IPS DF 6.9 (cell line): Measurements from ENCODE around the gene LUC7L2.
"Not testable (repeated sequence)": the region's sequence is repeated elsewhere in the genome, so short reads cannot be mapped to it uniquely, and the experiment has no call there.

ENCODE experiments used
- DNase-seq: peaks from one replicate; pipeline ENCODE4 v3.0.0-alpha.2; 2013; ENCODE audit warnings: low read depth, low spot score
- H3K27ac ChIP-seq: one replicate; pipeline ENCODE4 v1.5.1; 2013; ENCODE audit warnings: low read length, control low read depth
- H3K27me3 ChIP-seq: 2 replicates; pipeline ENCODE4 v1.6.1; 2013; ENCODE audit warnings: mild to moderate bottlenecking, low read length; ENCODE audit not compliant: control insufficient read depth, insufficient read depth
- H3K36me3 ChIP-seq: 2 replicates; pipeline ENCODE4 v1.6.1; 2013; ENCODE audit warnings: low read length; ENCODE audit not compliant: control insufficient read depth, insufficient read depth
- H3K4me1 ChIP-seq: 2 replicates; pipeline ENCODE4 v1.6.1; 2013; ENCODE audit warnings: low read length; ENCODE audit not compliant: control insufficient read depth, insufficient read depth
- H3K4me3 ChIP-seq: 2 replicates; pipeline ENCODE4 v1.5.1; 2013; ENCODE audit warnings: mild to moderate bottlenecking, low read length
- H3K9me3 ChIP-seq: 2 replicates; pipeline ENCODE4 v1.6.1; 2013; ENCODE audit warnings: low read length, inconsistent platforms; ENCODE audit not compliant: control insufficient read depth, insufficient read depth
- WGBS: extraction: QIAGEN DNeasy Blood & Tissue Kit; methylation state at CpG from one replicate; pipeline ENCODE4 v1.1.7; 2013; ENCODE audit warnings: mixed read lengths, missing lambda C conversion rate; ENCODE audit not compliant: insufficient read length, insufficient coverage; 5-methylcytosine and 5-hydroxymethylcytosine counted together

Gene LUC7L2

GRCh38 chr7:139394540-139394939, 34.8 kb downstream of the LUC7L2 start:
- no peak for DNase-seq
- WGBS = 100% methylated on average over 2 of the region's 3 CpGs
- Histone ChIP-seq H3K9me3 (no peaks in the 10 kb centered on the region), H3K27ac (no peak overlapping the region), H3K27me3 (no peaks in the 10 kb centered on the region), H3K4me3 (no peak overlapping the region), H3K4me1 (no peaks in the 10 kb centered on the region), H3K36me3 (no peaks in the 10 kb centered on the region)

- DNase-seq = no peak
- Histone ChIP-seq H3K9me3 (no peaks in the 10 kb centered on the region), H3K27me3 (no peaks in the 10 kb centered on the region), H3K4me3 (no peak overlapping the region), H3K36me3 (no peaks in the 10 kb centered on the region), H3K27ac (no peak overlapping the region), H3K4me1 (no peaks in the 10 kb centered on the region)
- WGBS = no CpG with 5 or more reads among the region's 3 CpGs
Observed at GRCh38 chr7:139396323-139396951, 36.7 kb downstream of the LUC7L2 start.

- Histone ChIP-seq H3K36me3 (peaks cover 4% of the 10 kb centered on the region; the same call in 1 of the 2 replicates), H3K27ac (no peak overlapping the region), H3K9me3 (no peaks in the 10 kb centered on the region), H3K4me1 (no peaks in the 10 kb centered on the region), H3K27me3 (no peaks in the 10 kb centered on the region), H3K4me3 (no peak overlapping the region)
- DNase-seq = no peak
Observed at GRCh38 chr7:139397192-139397591, 37.5 kb downstream of the LUC7L2 start.

- WGBS = no CpG with 5 or more reads among the region's 2 CpGs
Observed at GRCh38 chr7:139403601-139404000, 43.9 kb downstream of the LUC7L2 start.

GRCh38 chr7:139407555-139407954, 47.9 kb downstream of the LUC7L2 start:
- no peak for DNase-seq
- H3K27me3 ChIP-seq = no peaks in the 10 kb centered on the region
- peaks cover 18% of the 10 kb centered on the region; the same call in 1 of the 2 replicates for H3K36me3 ChIP-seq

More at GRCh38 chr7:139403601-139404000, 43.9 kb downstream of the LUC7L2 start:
- no peaks in the 10 kb centered on the region for H3K27me3 ChIP-seq
- peaks cover 23% of the 10 kb centered on the region; the same call in 1 of the 2 replicates for H3K36me3 ChIP-seq
- H3K9me3 ChIP-seq = no peaks in the 10 kb centered on the region
- H3K27ac ChIP-seq = no peak overlapping the region
- H3K4me3 ChIP-seq = no peak overlapping the region
- H3K4me1 ChIP-seq = no peaks in the 10 kb centered on the region
- DNase-seq = no peak

GRCh38 chr7:139414743-139415402, 55.2 kb downstream of the LUC7L2 start:
- WGBS = 100% methylated on average over 2 of the region's 6 CpGs
- H3K36me3 ChIP-seq, H3K9me3 ChIP-seq, DNase-seq, H3K4me3 ChIP-seq, H3K27me3 ChIP-seq, H3K4me1 ChIP-seq, H3K27ac ChIP-seq: not testable (repeated sequence)

More at GRCh38 chr7:139407555-139407954, 47.9 kb downstream of the LUC7L2 start:
- H3K4me3 ChIP-seq = no peak overlapping the region
- no peaks in the 10 kb centered on the region for H3K9me3 ChIP-seq
- WGBS = no CpG with 5 or more reads among the region's 1 CpG
- no peak overlapping the region for H3K27ac ChIP-seq
- no peaks in the 10 kb centered on the region for H3K4me1 ChIP-seq

- Histone ChIP-seq H3K27me3 (no peaks in the 10 kb centered on the region), H3K36me3 (peaks cover 9% of the 10 kb centered on the region; the same call in 1 of the 2 replicates)
- no CpG with 5 or more reads among the region's 3 CpGs for WGBS
Observed at GRCh38 chr7:139416405-139416804, 56.7 kb downstream of the LUC7L2 start.

GRCh38 chr7:139417478-139417877, 57.8 kb downstream of the LUC7L2 start:
- Histone ChIP-seq H3K27ac (no peak overlapping the region), H3K9me3 (no peaks in the 10 kb centered on the region), H3K36me3 (peaks cover 13% of the 10 kb centered on the region; the same call in 1 of the 2 replicates), H3K4me3 (no peak overlapping the region), H3K4me1 (no peaks in the 10 kb centered on the region), H3K27me3 (no peaks in the 10 kb centered on the region)
- no CpG with 5 or more reads among the region's 15 CpGs for WGBS
- no peak for DNase-seq

More at GRCh38 chr7:139416405-139416804, 56.7 kb downstream of the LUC7L2 start:
- Histone ChIP-seq H3K9me3 (no peaks in the 10 kb centered on the region), H3K4me1 (no peaks in the 10 kb centered on the region), H3K27ac (no peak overlapping the region), H3K4me3 (no peak overlapping the region)
- no peak for DNase-seq

GRCh38 chr7:139421123-139421522, 61.4 kb downstream of the LUC7L2 start:
- Histone ChIP-seq H3K9me3 (no peaks in the 10 kb centered on the region), H3K4me1 (no peaks in the 10 kb centered on the region), H3K27me3 (no peaks in the 10 kb centered on the region), H3K4me3 (no peak overlapping the region), H3K27ac (no peak overlapping the region), H3K36me3 (peaks cover 13% of the 10 kb centered on the region; the same call in 1 of the 2 replicates)
- 100% methylated on average over 1 of the region's 1 CpG for WGBS
- no peak for DNase-seq

- Histone ChIP-seq H3K27ac (no peak overlapping the region), H3K9me3 (no peaks in the 10 kb centered on the region), H3K4me1 (no peaks in the 10 kb centered on the region), H3K4me3 (no peak overlapping the region), H3K36me3 (peaks cover 8% of the 10 kb centered on the region; the same call in 1 of the 2 replicates), H3K27me3 (no peaks in the 10 kb centered on the region)
- WGBS = no CpG with 5 or more reads among the region's 7 CpGs
- no peak for DNase-seq
Observed at GRCh38 chr7:139422126-139422525, 62.4 kb downstream of the LUC7L2 start.
